Measurements from ENCODE around the gene SHH.

GRCh38 chr7:155809947-155810769 is 2.1 kb downstream of the SHH start:
- TF ChIP-seq, protein P1, sequence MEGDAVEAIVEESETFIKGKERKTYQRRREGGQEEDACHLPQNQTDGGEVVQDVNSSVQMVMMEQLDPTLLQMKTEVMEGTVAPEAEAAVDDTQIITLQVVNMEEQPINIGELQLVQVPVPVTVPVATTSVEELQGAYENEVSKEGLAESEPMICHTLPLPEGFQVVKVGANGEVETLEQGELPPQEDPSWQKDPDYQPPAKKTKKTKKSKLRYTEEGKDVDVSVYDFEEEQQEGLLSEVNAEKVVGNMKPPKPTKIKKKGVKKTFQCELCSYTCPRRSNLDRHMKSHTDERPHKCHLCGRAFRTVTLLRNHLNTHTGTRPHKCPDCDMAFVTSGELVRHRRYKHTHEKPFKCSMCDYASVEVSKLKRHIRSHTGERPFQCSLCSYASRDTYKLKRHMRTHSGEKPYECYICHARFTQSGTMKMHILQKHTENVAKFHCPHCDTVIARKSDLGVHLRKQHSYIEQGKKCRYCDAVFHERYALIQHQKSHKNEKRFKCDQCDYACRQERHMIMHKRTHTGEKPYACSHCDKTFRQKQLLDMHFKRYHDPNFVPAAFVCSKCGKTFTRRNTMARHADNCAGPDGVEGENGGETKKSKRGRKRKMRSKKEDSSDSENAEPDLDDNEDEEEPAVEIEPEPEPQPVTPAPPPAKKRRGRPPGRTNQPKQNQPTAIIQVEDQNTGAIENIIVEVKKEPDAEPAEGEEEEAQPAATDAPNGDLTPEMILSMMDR (conservative IDR thresholded peaks at IDR 0.05; ENCODE audit: low read depth in 2 of 2), result no peak
- TF ChIP-seq JUNB (IDR thresholded peaks at IDR 0.05; ENCODE audit: unreplicated experiment), result no peak

Measured in GM23338 (cell line).